Neural cell (in vitro differentiated cells): Measurements from ENCODE around the gene LONRF2. TPM values are rescaled to one million over a fixed set of nuclear protein-coding genes. Genes with fewer than 3 reads are reported as not detected.
"Not testable (repeated sequence)": the region's sequence is repeated elsewhere in the genome, so short reads cannot be mapped to it uniquely, and the experiment has no call there.

Experiments
- H2AFZ ChIP-seq: fragments of 200-600, 300-800 bp; sonication (generic), shearing (Covaris generic); 2 replicates; pipeline ENCODE4 v1.6.0; 2014; ENCODE audit warnings: low read depth, mild to moderate bottlenecking, antibody characterized with exemption, low read length, moderate library complexity
- H3F3A ChIP-seq: fragments of 200-600 bp; shearing (Covaris generic); 2 replicates; pipeline ENCODE4 v1.6.1; 2016; ENCODE audit warnings: mild to moderate bottlenecking, moderate library complexity, mixed read lengths, antibody characterized with exemption, low read length; ENCODE audit not compliant: insufficient read depth, poor library complexity, severe bottlenecking
- H3K27ac ChIP-seq: fragments of 200-600, 300-800 bp; sonication (generic), shearing (Covaris generic); 2 replicates; pipeline ENCODE4 v1.5.1; 2014; ENCODE audit warnings: mild to moderate bottlenecking, low read length, moderate library complexity
- H3K27me3 ChIP-seq: fragments of 300-800, 200-600 bp; sonication (generic), shearing (Covaris generic); 2 replicates; pipeline ENCODE4 v1.6.0; 2014; ENCODE audit warnings: mild to moderate bottlenecking, low read depth, low read length, moderate library complexity; ENCODE audit not compliant: insufficient read depth
- H3K36me3 ChIP-seq: fragments of 300-800, 200-600 bp; sonication (generic), shearing (Covaris generic); 2 replicates; pipeline ENCODE4 v1.5.1; 2014; ENCODE audit warnings: mild to moderate bottlenecking, antibody characterized with exemption, low read length, moderate library complexity; ENCODE audit not compliant: insufficient read depth
- H3K4me2 ChIP-seq: fragments of 300-800, 200-600 bp; sonication (generic), shearing (Covaris generic); 2 replicates; pipeline ENCODE4 v1.6.0; 2014; ENCODE audit warnings: mild to moderate bottlenecking, low read length
- H3K4me3 ChIP-seq: fragments of 300-800, 200-600 bp; sonication (generic), shearing (Covaris generic); 2 replicates; pipeline ENCODE4 v1.5.1; 2014; ENCODE audit warnings: mild to moderate bottlenecking, low read length, moderate library complexity
- H3K79me2 ChIP-seq: fragments of 200-600 bp; shearing (Covaris generic); replicated peaks from 2 replicates; pipeline ENCODE4 v1.6.0; 2014; ENCODE audit warnings: mild to moderate bottlenecking, low read length, moderate library complexity; ENCODE audit not compliant: insufficient read depth
- H3K9ac ChIP-seq: fragments of 300-800, 200-600 bp; sonication (generic), shearing (Covaris generic); 2 replicates; pipeline ENCODE4 v1.6.1; 2016; ENCODE audit warnings: mild to moderate bottlenecking, low read length, mixed read lengths
- H3K9me2 ChIP-seq: fragments of 200-600 bp; shearing (Covaris generic); 2 replicates; pipeline ENCODE4 v1.6.1; 2016; ENCODE audit warnings: mild to moderate bottlenecking, low read length, mixed read lengths; ENCODE audit not compliant: insufficient read depth
- H3K9me3 ChIP-seq: fragments of 200-600, 300-800 bp; sonication (generic), shearing (Covaris generic); 2 replicates; pipeline ENCODE4 v1.6.1; 2016; ENCODE audit warnings: mild to moderate bottlenecking, mixed run types, low read length, moderate library complexity, mixed read lengths
- H4K20me1 ChIP-seq: fragments of 200-600 bp; shearing (Covaris generic); 2 replicates; pipeline ENCODE4 v1.6.1; 2016; ENCODE audit warnings: mild to moderate bottlenecking, mixed run types; ENCODE audit not compliant: insufficient read depth
- EP300 ChIP-seq: fragments of 450-650 bp; conservative IDR thresholded peaks from 2 replicates; pipeline ENCODE4 v1.6.1; 2014; ENCODE audit warnings: antibody characterized with exemption, mild to moderate bottlenecking, moderate library complexity; ENCODE audit not compliant: poor library complexity, severe bottlenecking
- EZH2 ChIP-seq: fragments of 200-600, 300-800 bp; shearing (Covaris generic), sonication (generic); IDR thresholded peaks from 2 replicates; pipeline ENCODE4 v1.6.1; 2014; ENCODE audit warnings: antibody characterized with exemption, low read length, borderline replicate concordance, mild to moderate bottlenecking; ENCODE audit not compliant: insufficient read depth, poor library complexity, severe bottlenecking
- MXI1 ChIP-seq: fragments of 450-650 bp; conservative IDR thresholded peaks from 2 replicates; pipeline ENCODE4 v1.6.1; 2014; ENCODE audit warnings: antibody characterized with exemption, mild to moderate bottlenecking; ENCODE audit not compliant: poor library complexity, severe bottlenecking
- POLR2AphosphoS5 ChIP-seq: IDR thresholded peaks from 2 replicates; pipeline ENCODE4 v1.6.1; 2012
- RAD21 ChIP-seq: fragments of 450-650 bp; conservative IDR thresholded peaks from 2 replicates; pipeline ENCODE4 v1.6.1; 2014; ENCODE audit warnings: antibody characterized with exemption, mild to moderate bottlenecking, moderate library complexity
- REST ChIP-seq: IDR thresholded peaks from 2 replicates; pipeline ENCODE4 v1.6.1; 2012; ENCODE audit warnings: borderline replicate concordance
- SMC3 ChIP-seq: fragments of 450-650 bp; conservative IDR thresholded peaks from 2 replicates; pipeline ENCODE4 v1.6.1; 2014; ENCODE audit warnings: antibody characterized with exemption, mild to moderate bottlenecking, moderate library complexity; ENCODE audit not compliant: poor library complexity
- TAF1 ChIP-seq: IDR thresholded peaks from 2 replicates; pipeline ENCODE4 v1.6.1; 2012; ENCODE audit warnings: low read depth
- polyA plus RNA-seq: library from polyadenylated mRNA; depleted of rRNA; stranded (reverse); fragments of >200 nt; gene quantifications from 2 replicates; pipeline ENCODE4 v1.2.3, GENCODE V29; 2014
- TF ChIP-seq, protein P1 (sequence below): fragments of 450-650 bp; IDR thresholded peaks from 2 replicates; pipeline ENCODE4 v1.5.1; 2014; ENCODE audit warnings: antibody characterized with exemption, mild to moderate bottlenecking, moderate library complexity; ENCODE audit not compliant: poor library complexity, severe bottlenecking

LONRF2 gene
- polyA plus RNA-seq, 1 donor from 2014 or later, result 20.7 TPM

DNA sequence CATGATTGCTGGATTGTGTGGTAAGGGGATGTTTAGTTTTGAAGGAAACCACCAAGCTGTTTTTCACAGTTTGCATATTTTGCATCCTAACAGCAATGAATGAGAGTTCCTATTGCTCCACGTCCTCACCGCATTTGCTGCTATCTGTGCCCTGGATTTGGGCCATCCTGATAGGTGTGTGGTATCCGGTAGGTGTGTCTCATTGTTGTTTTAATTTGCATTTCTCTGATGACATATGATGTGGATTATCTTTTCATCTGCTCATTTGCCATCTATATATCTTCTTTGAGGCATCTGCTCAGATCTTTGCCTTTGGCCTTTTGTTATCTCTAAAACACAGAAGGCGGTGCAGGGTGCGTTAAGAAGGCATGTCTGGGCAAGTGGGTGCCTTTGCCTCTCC, 73.3 kb downstream of the LONRF2 start:
- H3K27ac ChIP-seq, result no peak overlapping the region
- H3K27me3 ChIP-seq, result no peaks in the 10 kb centered on the region
- H4K20me1 ChIP-seq, result no peaks in the 10 kb centered on the region
- H2AFZ ChIP-seq, result no peak overlapping the region
- no peaks in the 10 kb centered on the region for H3K9me3 ChIP-seq
- H3K4me2 ChIP-seq, result no peak overlapping the region
- H3K4me3 ChIP-seq, result no peak overlapping the region
- H3K9me2 ChIP-seq, result no peaks in the 10 kb centered on the region
- TF ChIP-seq RAD21 (no peak), REST (no peak), POLR2AphosphoS5 (no peak), MXI1 (no peak), EP300 (no peak), TAF1 (no peak), SMC3 (no peak), EZH2 (no peak)
- TF ChIP-seq, protein P1, sequence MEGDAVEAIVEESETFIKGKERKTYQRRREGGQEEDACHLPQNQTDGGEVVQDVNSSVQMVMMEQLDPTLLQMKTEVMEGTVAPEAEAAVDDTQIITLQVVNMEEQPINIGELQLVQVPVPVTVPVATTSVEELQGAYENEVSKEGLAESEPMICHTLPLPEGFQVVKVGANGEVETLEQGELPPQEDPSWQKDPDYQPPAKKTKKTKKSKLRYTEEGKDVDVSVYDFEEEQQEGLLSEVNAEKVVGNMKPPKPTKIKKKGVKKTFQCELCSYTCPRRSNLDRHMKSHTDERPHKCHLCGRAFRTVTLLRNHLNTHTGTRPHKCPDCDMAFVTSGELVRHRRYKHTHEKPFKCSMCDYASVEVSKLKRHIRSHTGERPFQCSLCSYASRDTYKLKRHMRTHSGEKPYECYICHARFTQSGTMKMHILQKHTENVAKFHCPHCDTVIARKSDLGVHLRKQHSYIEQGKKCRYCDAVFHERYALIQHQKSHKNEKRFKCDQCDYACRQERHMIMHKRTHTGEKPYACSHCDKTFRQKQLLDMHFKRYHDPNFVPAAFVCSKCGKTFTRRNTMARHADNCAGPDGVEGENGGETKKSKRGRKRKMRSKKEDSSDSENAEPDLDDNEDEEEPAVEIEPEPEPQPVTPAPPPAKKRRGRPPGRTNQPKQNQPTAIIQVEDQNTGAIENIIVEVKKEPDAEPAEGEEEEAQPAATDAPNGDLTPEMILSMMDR, result no peak
- H3K36me3 ChIP-seq, result no peaks in the 10 kb centered on the region
- no peaks in the 10 kb centered on the region for H3K79me2 ChIP-seq
- H3F3A ChIP-seq, result no peaks in the 10 kb centered on the region
- H3K9ac ChIP-seq, result no peak overlapping the region

GRCh38 chr2:100248556-100248955, 73.7 kb downstream of the LONRF2 start:
- H3F3A ChIP-seq, H3K27me3 ChIP-seq, H3K9me2 ChIP-seq, H3K27ac ChIP-seq, H3K9me3 ChIP-seq, H3K4me3 ChIP-seq, H3K9ac ChIP-seq, H2AFZ ChIP-seq, H3K79me2 ChIP-seq, H3K4me2 ChIP-seq, H3K36me3 ChIP-seq, H4K20me1 ChIP-seq: not testable (repeated sequence)

GRCh38 chr2:100248044-100248330, 74.3 kb downstream of the LONRF2 start:
- Histone ChIP-seq H4K20me1 (no peaks in the 10 kb centered on the region), H3F3A (no peaks in the 10 kb centered on the region), H3K27ac (no peak overlapping the region), H3K9me2 (no peaks in the 10 kb centered on the region), H3K79me2 (no peaks in the 10 kb centered on the region), H3K9me3 (no peaks in the 10 kb centered on the region), H3K9ac (no peak overlapping the region), H3K27me3 (no peaks in the 10 kb centered on the region), H3K4me2 (no peak overlapping the region), H2AFZ (no peak overlapping the region), H3K36me3 (no peaks in the 10 kb centered on the region), H3K4me3 (no peak overlapping the region)
- no peak for TF ChIP-seq TAF1
- no peak for TF ChIP-seq REST
- TF ChIP-seq SMC3, result no peak
- no peak for TF ChIP-seq EZH2
